HG02938 (cell line): ENCODE measurements around the gene CUX1.
A peak's percentile ranks its signal among the peaks of the same experiment; 100 is the strongest.
"Not testable (repeated sequence)": the region's sequence is repeated elsewhere in the genome, so short reads cannot be mapped to it uniquely, and the experiment has no call there.

Source experiments
- ATAC-seq: cut with Tn5 transposase; IDR thresholded peaks from one replicate; pipeline ENCODE4 v1.9.1; 2021; ENCODE audit warnings: mild to moderate bottlenecking, moderate library complexity; ENCODE audit not compliant: unreplicated experiment

Gene CUX1

GRCh38 chr7:101969997-101970585, 152.7 kb downstream of the CUX1 start:
- ATAC-seq = no peak

GRCh38 chr7:101970801-101971200, 153.4 kb downstream of the CUX1 start:
- ATAC-seq = no peak

- ATAC-seq = no peak
Measured at GRCh38 chr7:101971457-101971856, 154.0 kb downstream of the CUX1 start.

- ATAC-seq = no peak
Measured at GRCh38 chr7:101972627-101973026, 155.2 kb downstream of the CUX1 start.

- no peak for ATAC-seq
Measured at GRCh38 chr7:101973130-101973529, 155.7 kb downstream of the CUX1 start.

GRCh38 chr7:101974393-101974792, 157.0 kb downstream of the CUX1 start:
- no peak for ATAC-seq

GRCh38 chr7:101975046-101975445, 157.6 kb downstream of the CUX1 start:
- ATAC-seq = no peak

GRCh38 chr7:101976411-101976810, 159.0 kb downstream of the CUX1 start:
- no peak for ATAC-seq

GRCh38 chr7:101977249-101977648, 159.8 kb downstream of the CUX1 start:
- no peak for ATAC-seq

- ATAC-seq = no peak
Measured at GRCh38 chr7:101978683-101979082, 161.3 kb downstream of the CUX1 start.

GRCh38 chr7:101983147-101983811, 165.9 kb downstream of the CUX1 start:
- no peak for ATAC-seq

GRCh38 chr7:101984133-101984879, 166.9 kb downstream of the CUX1 start:
- ATAC-seq = no peak

- no peak for ATAC-seq
Measured at GRCh38 chr7:101985057-101985902, 167.9 kb downstream of the CUX1 start.

GRCh38 chr7:101985903-101986734, 168.7 kb downstream of the CUX1 start:
- ATAC-seq = no peak

GRCh38 chr7:101987494-101987893, 170.1 kb downstream of the CUX1 start:
- no peak for ATAC-seq

- not testable (repeated sequence) for ATAC-seq
Measured at GRCh38 chr7:101988060-101988459, 170.6 kb downstream of the CUX1 start.

GRCh38 chr7:101988513-101988912, 171.1 kb downstream of the CUX1 start:
- ATAC-seq = no peak

- no peak for ATAC-seq
Measured at GRCh38 chr7:101989101-101989500, 171.7 kb downstream of the CUX1 start.

- peak; percentile 76 for ATAC-seq
Measured at GRCh38 chr7:101990811-101991418, 173.5 kb downstream of the CUX1 start.

GRCh38 chr7:101991860-101992259, 174.4 kb downstream of the CUX1 start:
- ATAC-seq = no peak
